Omental fat pad (tissue), 4 donors: ENCODE results near the gene RTN1. TPM values are rescaled to one million over a fixed set of nuclear protein-coding genes. Genes with fewer than 3 reads are reported as not detected.

Experiments used
- ATAC-seq: fragments of 150-250 bp; one replicate; pipeline ENCODE4 v1.9.1; 2016; ENCODE audit warnings: mild to moderate bottlenecking, moderate library complexity; ENCODE audit not compliant: low FRiP score
- DNase-seq: peaks from one replicate; pipeline ENCODE4 v3.0.0-alpha.2; 2019; ENCODE audit warnings: low spot score
- CTCF ChIP-seq, 3 donors: fragments of 450-650 bp; IDR thresholded peaks; one replicate each; pipeline ENCODE4 v1.5.1; 2016 to 2017; ENCODE audit warnings: antibody characterized with exemption in 3 of 3, mild to moderate bottlenecking in 3 of 3, moderate library complexity in 2 of 3
- total RNA-seq, 4 donors: library from RNA; depleted of rRNA; stranded (reverse); fragments of >200 nt; gene quantifications; one replicate each; pipeline ENCODE4 v1.1.0, GENCODE V29; 2016

Gene RTN1
- total RNA-seq, 4 donors from 2014 or later, result 12.0 to 50.0 (median 20.6) TPM

DNA sequence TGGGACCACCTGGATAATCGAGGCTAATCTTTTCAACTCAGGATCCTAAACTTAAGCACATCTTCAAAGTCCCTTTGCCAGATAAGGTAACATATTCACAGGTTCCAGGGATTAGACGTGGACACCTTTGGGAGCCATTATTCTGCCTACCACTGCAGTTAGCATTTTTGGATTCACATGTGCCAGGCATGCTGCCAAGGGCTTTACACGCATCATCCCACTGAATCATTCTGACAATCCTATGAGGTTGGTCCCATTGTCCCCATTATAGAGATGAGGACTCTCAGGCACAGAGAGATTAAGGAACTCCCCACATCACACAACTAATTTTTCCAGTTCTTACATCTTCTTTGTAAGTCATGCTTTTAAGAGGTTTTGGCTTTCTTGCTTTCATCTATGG, 34.5 kb downstream of the RTN1 start:
- ATAC-seq, result no peak
- no peak for TF ChIP-seq CTCF (IDR thresholded peaks at IDR 0.05)
- no peak for DNase-seq

DNA sequence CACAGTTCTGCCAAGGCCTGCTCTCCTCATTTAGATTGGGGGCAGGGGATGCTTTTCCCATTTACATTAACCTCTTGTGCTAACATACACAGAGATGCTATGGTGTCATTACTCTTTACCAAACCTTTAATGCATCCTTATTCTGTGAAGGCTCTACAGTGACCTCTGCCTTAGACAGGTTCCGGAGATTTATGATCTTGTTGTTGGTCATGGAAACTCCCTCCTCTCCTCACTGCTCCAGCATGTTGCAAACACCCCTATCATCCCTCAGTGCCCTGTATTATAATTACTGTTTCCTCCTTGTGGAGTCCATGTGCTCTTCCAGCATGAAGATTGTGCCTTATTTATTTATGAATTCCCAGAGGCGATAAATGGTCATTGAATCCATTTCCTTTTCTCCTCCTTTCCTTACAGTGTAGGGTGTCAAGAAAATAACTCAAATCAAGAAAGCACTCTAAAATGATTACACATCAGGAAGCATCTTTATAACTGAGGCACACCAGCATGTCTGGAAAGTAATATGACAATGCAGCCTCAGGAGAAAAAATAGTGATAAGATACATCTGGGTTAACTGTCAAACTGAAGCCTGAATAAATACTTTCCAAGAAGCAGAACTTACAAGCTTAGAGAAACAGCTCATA, 37.8 kb downstream of the RTN1 start:
- ATAC-seq, result no peak
- TF ChIP-seq CTCF (IDR thresholded peaks at IDR 0.05), result no peak
- DNase-seq, result no peak

- no peak for ATAC-seq
- no peak for DNase-seq
- TF ChIP-seq CTCF (IDR thresholded peaks at IDR 0.05), result no peak
These were observed 39.4 kb downstream of the RTN1 start for GRCh38 chr14:59831121-59831730.

GRCh38 chr14:59830338-59830734, 40.2 kb downstream of the RTN1 start:
- ATAC-seq (no peak), DNase-seq (no peak)
- TF ChIP-seq CTCF (IDR thresholded peaks at IDR 0.05), result no peak

- TF ChIP-seq CTCF (IDR thresholded peaks at IDR 0.05), result no peak
- DNase-seq, result no peak
- ATAC-seq, result no peak
These were observed 40.9 kb downstream of the RTN1 start for GRCh38 chr14:59829469-59830337.

DNA sequence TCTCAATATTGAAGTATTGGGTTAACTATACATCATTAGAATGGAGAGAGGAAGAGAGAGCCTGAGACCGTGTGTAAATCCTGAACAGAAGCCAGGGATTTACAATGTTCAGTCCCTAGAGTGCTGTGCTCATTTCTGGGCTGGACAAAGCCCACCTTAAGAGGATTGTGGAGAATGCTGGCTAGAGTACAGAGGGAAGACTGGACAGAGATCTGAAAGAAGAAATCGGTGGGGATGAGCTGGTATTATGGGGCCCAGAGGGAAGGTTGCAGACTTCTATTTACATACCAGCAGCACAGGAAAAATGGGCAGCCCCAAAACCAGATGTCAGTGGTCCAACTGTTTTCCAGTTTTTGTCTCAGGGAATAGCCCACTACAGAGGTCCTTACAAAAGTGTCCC, 42.3 kb downstream of the RTN1 start:
- ATAC-seq (no peak), DNase-seq (no peak)
- TF ChIP-seq CTCF (IDR thresholded peaks at IDR 0.05), result no peak
